Stimulated activated CD8-positive, alpha-beta memory T cell treated with anti-CD3 and anti-CD28 coated beads, Interleukin-12 subunit alpha, Interleukin-12 subunit beta, amount 100 ng/mL, for 4 hours (primary cell): Measurements from ENCODE around the gene NIPBL.
"Not testable (repeated sequence)": the region's sequence is repeated elsewhere in the genome, so short reads cannot be mapped to it uniquely, and the experiment has no call there.

Experiments used
- DNase-seq: peaks from one replicate; pipeline ENCODE4 v3.0.0-alpha.2; 2020; ENCODE audit warnings: low read depth

The NIPBL gene

GRCh38 chr5:36901077-36901476 lies 24.5 kb downstream of the NIPBL start:
- DNase-seq = not testable (repeated sequence)

GRCh38 chr5:36901856-36902255 lies 25.3 kb downstream of the NIPBL start:
- DNase-seq = no peak

- DNase-seq = no peak
Observed at GRCh38 chr5:36902353-36902752, 25.8 kb downstream of the NIPBL start.

- no peak for DNase-seq
Observed at GRCh38 chr5:36904677-36905076, 28.1 kb downstream of the NIPBL start.

DNA sequence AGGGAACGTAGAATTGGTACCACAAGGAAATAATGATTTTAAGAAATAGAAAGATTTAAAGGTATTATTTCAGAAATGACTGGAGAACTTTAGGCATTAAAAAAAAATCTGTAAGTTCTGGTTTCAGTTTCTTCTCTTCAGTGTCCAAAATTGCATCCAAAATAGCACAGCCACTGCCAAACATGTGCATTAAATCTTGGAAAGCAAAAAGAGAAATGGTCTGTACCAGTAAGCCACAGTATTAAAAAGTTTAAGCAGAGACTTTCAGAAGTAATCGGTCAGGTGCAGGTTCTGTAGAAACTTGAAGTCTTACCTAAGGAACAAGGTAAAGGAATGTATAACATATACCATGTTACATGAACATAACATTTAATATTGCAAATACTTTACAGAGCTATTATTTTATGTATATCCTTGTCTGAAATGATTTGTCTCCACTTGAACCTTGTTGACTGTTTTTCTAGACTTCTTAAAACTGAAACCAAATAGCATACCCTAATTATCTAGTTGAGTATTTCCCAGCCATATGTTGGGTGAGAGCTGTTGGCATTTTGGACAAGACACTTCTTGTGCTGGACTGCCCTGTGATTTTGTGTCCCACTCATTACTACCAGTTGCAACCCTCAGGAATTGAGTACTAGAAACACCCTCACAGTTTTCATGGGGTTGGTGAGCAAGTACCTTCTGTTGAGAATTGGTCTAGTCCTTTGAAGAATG lies 32.1 kb downstream of the NIPBL start:
- DNase-seq = no peak

DNA sequence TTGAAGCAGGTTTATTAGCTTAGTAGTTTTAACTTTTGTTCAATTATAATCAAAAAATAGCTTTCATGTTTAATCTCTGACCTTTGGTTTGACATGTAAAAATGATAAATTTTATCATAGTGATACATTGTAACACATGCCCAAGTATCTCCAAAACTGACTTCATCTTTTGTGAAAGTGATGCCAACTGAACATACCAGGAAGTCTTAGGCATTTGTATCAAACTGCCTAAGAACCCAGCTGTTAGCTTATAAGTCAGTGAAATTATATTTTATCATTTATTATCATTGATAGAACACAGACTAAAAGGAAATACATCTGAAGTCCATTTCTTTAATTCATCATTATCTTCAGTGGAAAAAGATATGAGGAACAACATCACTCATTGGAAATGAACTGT lies 39.1 kb downstream of the NIPBL start:
- no peak for DNase-seq

GRCh38 chr5:36916614-36917013 lies 40.0 kb downstream of the NIPBL start:
- DNase-seq = not testable (repeated sequence)

GRCh38 chr5:36917358-36917757 lies 40.8 kb downstream of the NIPBL start:
- not testable (repeated sequence) for DNase-seq

GRCh38 chr5:36919238-36919637 lies 42.7 kb downstream of the NIPBL start:
- DNase-seq = no peak

DNA sequence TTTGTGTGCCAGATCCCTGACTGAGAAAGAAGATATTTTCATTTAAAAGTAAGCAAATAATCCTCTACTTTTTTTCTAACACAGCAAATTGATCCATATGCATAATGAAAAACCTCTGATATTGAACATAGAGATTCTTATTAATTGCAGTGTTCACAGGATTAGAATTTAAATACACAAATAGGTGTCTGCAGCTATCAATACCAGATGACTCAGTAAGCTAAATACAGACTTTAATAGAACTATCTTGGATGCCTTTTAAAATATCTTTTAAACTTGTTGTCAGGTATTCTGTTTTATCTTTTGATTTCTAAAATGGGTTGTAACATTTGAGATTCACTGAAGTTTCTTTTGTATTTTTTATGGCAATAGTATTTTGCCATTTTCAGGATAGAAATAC lies 43.1 kb downstream of the NIPBL start:
- no peak for DNase-seq

GRCh38 chr5:36928947-36929346 lies 52.4 kb downstream of the NIPBL start:
- DNase-seq = no peak

DNA sequence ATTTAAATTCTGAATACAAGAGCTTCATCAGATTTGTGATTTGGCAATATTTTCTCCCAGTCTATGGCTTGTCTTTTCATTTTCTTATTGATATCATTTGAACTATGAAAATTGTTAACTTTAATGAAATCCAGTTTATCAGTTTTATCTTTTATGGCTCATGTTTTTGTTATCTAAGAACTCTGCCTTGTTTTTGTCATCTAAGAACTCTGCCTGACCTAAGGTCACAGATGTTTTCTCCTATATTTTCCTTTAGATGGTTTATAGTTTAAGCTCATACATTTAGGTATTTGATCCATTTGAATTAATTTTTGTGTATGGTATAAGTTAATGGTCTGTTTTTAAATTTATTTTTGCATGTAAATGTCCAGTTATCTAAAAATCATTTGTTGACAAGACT lies 52.9 kb downstream of the NIPBL start:
- DNase-seq = no peak

GRCh38 chr5:36932056-36932455 lies 55.5 kb downstream of the NIPBL start:
- no peak for DNase-seq

GRCh38 chr5:36932699-36933098 lies 56.1 kb downstream of the NIPBL start:
- DNase-seq = no peak

GRCh38 chr5:36934740-36935356 lies 58.3 kb downstream of the NIPBL start:
- no peak for DNase-seq

- no peak for DNase-seq
Observed at GRCh38 chr5:36935805-36936204, 59.2 kb downstream of the NIPBL start.

DNA sequence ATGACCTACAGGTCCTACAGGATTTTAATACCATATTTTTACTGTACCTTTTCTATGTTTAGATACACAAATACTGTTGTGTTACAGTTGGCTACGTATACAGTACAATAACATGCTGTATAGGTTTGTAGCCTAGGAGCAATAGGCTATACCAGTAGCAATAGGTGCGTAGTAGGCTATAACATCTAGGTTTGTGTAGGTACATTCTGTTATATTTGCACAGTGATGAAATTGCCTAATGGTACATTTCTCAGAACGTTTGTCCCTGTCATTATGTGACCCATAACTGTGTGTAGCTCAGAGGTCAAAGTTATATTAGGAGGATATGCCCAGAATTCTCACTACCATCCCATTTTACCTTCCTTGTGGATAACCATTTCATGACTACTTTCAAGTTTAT lies 59.7 kb downstream of the NIPBL start:
- DNase-seq = no peak

- no peak for DNase-seq
Observed at GRCh38 chr5:36938129-36938528, 61.6 kb downstream of the NIPBL start.

DNA sequence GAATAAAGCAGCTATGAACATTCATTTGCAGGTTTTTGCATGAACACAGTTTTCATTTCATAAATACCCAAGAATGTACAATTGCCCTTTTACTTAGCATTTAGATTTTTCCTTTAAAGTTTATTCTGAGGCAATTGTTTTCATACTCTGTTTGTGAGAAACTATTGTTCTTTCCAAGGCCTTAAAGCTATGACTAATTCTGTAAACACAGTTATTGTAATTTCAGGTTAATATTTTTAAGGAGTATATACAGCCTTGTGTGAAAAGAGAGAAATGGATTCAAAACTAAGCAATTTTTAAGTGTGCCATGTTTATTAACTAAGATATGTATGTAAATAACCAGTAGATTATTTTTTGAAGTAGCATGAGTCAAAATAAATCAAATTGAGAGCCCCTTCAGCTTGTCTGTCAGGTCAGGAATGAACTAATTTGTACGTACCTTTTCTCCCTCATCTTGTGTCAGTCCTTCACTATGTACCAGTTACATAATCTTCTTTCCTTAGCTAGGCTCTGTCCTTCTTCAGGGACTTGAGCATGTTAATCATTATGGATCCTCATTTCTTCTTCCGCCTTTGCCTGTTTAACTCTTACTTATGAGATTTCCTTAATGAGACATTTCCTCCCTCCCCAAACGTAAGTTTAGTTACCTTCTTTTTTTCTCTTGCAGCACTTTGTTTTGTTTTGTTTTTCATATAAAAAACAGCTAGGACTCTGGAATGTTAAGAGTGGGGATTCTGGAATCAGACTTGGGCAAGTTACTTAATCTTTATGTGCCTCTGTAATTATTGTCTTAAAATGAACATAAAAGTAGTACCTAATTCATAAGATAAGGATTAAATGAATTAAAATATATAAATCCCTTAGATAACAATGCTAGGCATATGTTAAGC lies 63.6 kb downstream of the NIPBL start:
- no peak for DNase-seq

- no peak for DNase-seq
Observed at GRCh38 chr5:36943584-36943983, 67.0 kb downstream of the NIPBL start.

DNA sequence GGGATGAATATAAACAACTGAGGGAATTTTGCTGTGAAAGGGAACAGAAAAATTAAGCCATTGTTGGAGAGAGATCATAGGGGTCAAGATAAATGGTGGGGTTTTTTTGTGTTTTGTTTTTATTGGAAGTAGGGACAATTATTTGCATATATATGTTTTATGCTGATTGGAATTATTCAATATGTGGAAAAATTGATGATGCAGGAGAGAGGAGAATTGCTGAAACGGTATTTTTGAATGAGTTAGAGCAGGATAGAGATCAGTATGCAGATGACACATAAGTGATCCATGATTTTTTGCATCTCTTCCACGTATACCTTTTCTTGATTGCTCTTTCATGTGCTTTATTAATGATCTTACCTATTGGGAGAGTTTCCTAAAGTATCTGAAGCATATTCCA lies 67.5 kb downstream of the NIPBL start:
- no peak for DNase-seq

DNA sequence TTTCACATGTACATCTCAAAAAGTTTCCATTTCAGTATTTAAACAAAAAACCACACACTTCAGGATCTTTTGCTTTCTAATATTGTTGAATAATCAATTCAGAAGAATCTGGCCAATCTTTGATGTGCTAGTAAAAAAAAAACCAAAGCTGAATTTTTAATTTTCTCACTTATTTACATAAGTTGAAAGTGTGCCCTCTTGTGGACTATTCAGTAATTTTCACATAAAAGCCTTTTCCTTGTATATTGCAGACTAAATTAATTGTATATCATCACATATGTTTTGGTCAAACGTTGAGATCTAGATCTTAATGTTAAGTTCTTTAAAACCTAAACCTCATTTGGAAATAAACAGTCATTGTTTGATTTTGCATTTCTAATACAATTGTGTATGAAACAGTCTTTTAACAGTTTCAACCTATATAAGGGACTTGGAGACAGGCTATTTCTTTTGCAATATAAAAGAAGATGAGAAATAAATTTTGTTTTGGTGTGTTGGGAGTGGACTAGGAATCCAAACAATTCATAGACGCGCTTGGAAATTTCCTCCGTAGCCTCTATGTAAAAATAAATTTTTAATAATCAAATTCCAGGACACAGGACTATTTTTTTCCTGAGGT lies 68.1 kb downstream of the NIPBL start:
- DNase-seq = no peak

DNA sequence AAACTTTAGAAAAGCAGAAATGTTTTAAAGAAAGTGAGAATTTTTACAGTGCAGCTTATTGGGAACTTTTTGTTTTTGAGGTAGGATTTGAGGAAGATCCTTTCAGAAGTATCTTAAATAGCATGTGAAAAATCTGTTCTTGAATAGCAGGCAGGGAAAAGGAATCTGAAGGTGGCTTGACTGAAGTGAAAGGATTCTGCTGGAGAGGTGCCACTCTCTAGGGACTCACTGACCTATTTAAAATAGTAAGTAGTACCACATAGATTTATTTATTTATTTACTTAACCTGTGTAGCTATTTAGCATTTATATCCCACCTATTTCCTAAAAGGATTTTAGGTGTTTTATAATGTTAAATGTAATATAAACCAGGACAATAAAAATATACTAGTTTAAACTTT lies 69.1 kb downstream of the NIPBL start:
- no peak for DNase-seq
